Upper lobe of left lung (tissue), 6 donors: ENCODE results near the gene SLC36A4. TPM values are rescaled to one million over a fixed set of nuclear protein-coding genes. Genes with fewer than 3 reads are reported as not detected.
"Not testable (repeated sequence)": the region's sequence is repeated elsewhere in the genome, so short reads cannot be mapped to it uniquely, and the experiment has no call there.

ENCODE experiments used
- ATAC-seq, 2 donors: fragments of 200-7000 bp; cut with Tn5 transposase; one replicate each; pipeline ENCODE4 v1.9.1; 2022; ENCODE audit warnings: mild to moderate bottlenecking in 2 of 2, moderate library complexity in 2 of 2; ENCODE audit not compliant: low FRiP score in 2 of 2
- DNase-seq, 2 donors: peaks; one replicate each; pipeline ENCODE4 v3.0.0-alpha.2; 2019 to 2020
- H3K27ac ChIP-seq, 4 donors: fragments of 200-600 bp; sonication (generic); one replicate each; pipeline ENCODE4 v1.5.1; 2016 to 2019
- H3K27me3 ChIP-seq, 4 donors: fragments of 200-600 bp; sonication (generic); one replicate each; pipeline ENCODE4 v1.5.1; 2017 to 2019
- H3K36me3 ChIP-seq, 4 donors: fragments of 200-600 bp; sonication (generic); one replicate each; pipeline ENCODE4 v1.5.1; 2016 to 2019
- H3K4me1 ChIP-seq, 4 donors: fragments of 200-600 bp; sonication (generic); one replicate each; pipeline ENCODE4 v1.5.1; 2018 to 2019
- H3K4me3 ChIP-seq, 4 donors: fragments of 200-600 bp; sonication (generic); one replicate each; pipeline ENCODE4 v1.5.1; 2017 to 2019; ENCODE audit warnings: mild to moderate bottlenecking in 2 of 4, moderate library complexity in 1 of 4
- H3K9me3 ChIP-seq, 4 donors: fragments of 200-600 bp; sonication (generic); one replicate each; pipeline ENCODE4 v1.5.1; 2018 to 2019
- CTCF ChIP-seq, 6 experiments: fragments of 450-650 bp in 4 of 6; fragments of 200-600 bp in 2 of 6; sonication (generic) in 2 of 6; IDR thresholded peaks; one replicate each; pipeline ENCODE4 v1.5.1; 2016 to 2019; ENCODE audit warnings: antibody characterized with exemption in 6 of 6
- EP300 ChIP-seq, 4 donors: sonication (generic); formaldehyde crosslinking; IDR thresholded peaks; one replicate each; pipeline ENCODE4 v1.5.1; 2017; ENCODE audit warnings: antibody characterized with exemption in 4 of 4, control low read depth in 2 of 4
- POLR2A ChIP-seq, 4 donors: fragments of 450-650 bp; IDR thresholded peaks; one replicate each; pipeline ENCODE4 v1.5.1; 2016 to 2017; ENCODE audit warnings: antibody characterized with exemption in 4 of 4, mild to moderate bottlenecking in 2 of 4
- POLR2AphosphoS5 ChIP-seq, 2 donors: sonication (generic); formaldehyde crosslinking; IDR thresholded peaks; one replicate each; pipeline ENCODE4 v1.5.1; 2017; ENCODE audit warnings: antibody characterized with exemption in 2 of 2
- WGBS, 2 donors: methylation state at CpG; one replicate each; pipeline ENCODE4 v1.1.5; 2017 to 2018; 5-methylcytosine and 5-hydroxymethylcytosine counted together
- total RNA-seq, 6 donors: library from RNA; depleted of rRNA in 4 of 6; stranded (reverse); fragments of >200 nt in 4 of 6; gene quantifications; one replicate each; pipeline versions ENCODE4 v1.1.0 to v1.2.1, GENCODE V29; 2016 to 2021
- donor health status: DM: no; HTN: no; CAD: no; lungs with moderate emphysema.
- donor health status: DM: no; HTN: yes; CAD: no; lungs with severe emphysema.

Gene SLC36A4
- total RNA-seq, 6 donors from 2014 or later, result 11.4 to 37.9 (median 16.7) TPM

DNA sequence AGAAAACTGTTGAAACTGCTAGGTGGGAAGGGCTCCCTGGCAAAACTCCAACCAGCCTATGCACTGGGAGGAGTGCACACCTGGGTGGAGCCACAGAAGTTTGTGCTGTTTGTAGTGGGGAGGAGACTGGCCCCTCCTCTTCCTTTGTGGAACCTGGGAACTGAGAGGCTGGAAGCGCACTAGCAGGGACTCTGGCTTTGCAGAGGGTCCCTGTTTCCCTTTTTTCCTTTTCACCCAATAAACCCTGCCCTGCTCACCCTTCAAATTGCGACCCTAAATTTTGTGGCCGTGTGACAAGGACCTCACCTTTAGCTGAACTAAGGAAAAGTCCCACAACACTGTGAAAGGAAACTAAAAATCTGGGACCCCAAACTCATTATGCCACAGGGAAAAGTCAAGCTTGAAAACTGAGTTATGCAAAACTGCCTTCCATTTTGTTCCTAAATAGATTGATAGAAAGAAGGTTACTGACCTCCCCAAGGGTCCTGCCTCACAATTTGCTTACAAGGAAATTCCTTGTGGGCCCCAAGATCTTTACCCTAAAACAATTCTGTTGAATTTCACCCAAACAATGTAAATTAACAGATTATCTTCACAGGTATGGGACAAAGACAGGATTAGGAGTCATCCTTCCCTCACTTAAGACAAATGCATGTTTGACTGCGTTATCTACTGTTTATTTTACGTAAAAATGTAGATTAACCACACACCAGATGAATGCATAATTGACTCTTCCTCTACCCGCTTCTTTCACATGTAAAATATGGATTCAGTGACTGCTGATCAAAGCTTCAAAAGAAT lies 81.0 kb downstream of the SLC36A4 start:
- H3K27ac ChIP-seq, result no peak overlapping the region
- ATAC-seq, result no peak
- H3K36me3 ChIP-seq, result no peaks in the 10 kb centered on the region
- H3K27me3 ChIP-seq, result no peaks in the 10 kb centered on the region
- TF ChIP-seq CTCF (IDR thresholded peaks at IDR 0.05), result no peak
- no peak for TF ChIP-seq POLR2AphosphoS5 (IDR thresholded peaks at IDR 0.05)
- no peak for TF ChIP-seq EP300 (IDR thresholded peaks at IDR 0.05)
- TF ChIP-seq POLR2A (IDR thresholded peaks at IDR 0.05), result no peak
- no peaks in the 10 kb centered on the region for H3K9me3 ChIP-seq
- no peak for DNase-seq
- H3K4me3 ChIP-seq, result no peak overlapping the region
- 55 to 58% methylated on average over 6 of the region's 6 CpGs for WGBS, 2 donors
- H3K4me1 ChIP-seq, result no peaks in the 10 kb centered on the region

- no peaks in the 10 kb centered on the region for H3K27me3 ChIP-seq
- no peak overlapping the region for H3K4me3 ChIP-seq
- no peaks in the 10 kb centered on the region for H3K36me3 ChIP-seq
- 82 to 83% methylated on average over 4 of the region's 4 CpGs for WGBS, 2 donors
- no peaks in the 10 kb centered on the region for H3K9me3 ChIP-seq
- ATAC-seq, result no peak
- TF ChIP-seq POLR2AphosphoS5 (IDR thresholded peaks at IDR 0.05) (no peak), EP300 (IDR thresholded peaks at IDR 0.05) (no peak), POLR2A (IDR thresholded peaks at IDR 0.05) (no peak), CTCF (IDR thresholded peaks at IDR 0.05) (no peak)
- DNase-seq, result no peak
- H3K27ac ChIP-seq, result no peak overlapping the region
- H3K4me1 ChIP-seq, result no peaks in the 10 kb centered on the region
Measured at GRCh38 chr11:93114304-93114703, 83.5 kb downstream of the SLC36A4 start.

DNA sequence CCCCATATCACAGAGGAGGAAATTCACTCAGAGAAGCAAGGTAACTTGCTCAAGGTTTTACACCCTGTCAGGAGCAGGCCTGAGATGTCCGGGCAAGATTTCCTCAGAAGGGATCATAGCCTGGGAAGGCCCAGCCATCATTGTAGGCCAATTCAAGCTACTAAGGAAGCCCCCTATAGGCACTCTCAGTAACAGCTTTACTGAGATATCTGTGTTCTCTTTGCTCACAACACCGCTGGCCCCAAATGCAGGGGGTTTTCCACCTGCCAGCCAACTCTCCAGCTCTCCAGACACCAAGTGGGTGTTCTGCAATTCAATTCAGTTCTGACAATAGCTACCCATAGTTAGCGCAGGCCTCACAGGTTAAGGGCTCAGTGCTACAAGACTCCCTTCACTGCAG lies 84.0 kb downstream of the SLC36A4 start:
- no peaks in the 10 kb centered on the region for H3K36me3 ChIP-seq
- no peak overlapping the region for H3K27ac ChIP-seq
- no peaks in the 10 kb centered on the region for H3K4me1 ChIP-seq
- 74 to 84% methylated on average over 2 to 3 of the region's 3 CpGs for WGBS, 2 donors
- H3K9me3 ChIP-seq, result no peaks in the 10 kb centered on the region
- no peak for DNase-seq
- TF ChIP-seq EP300 (IDR thresholded peaks at IDR 0.05), result no peak
- TF ChIP-seq CTCF (IDR thresholded peaks at IDR 0.05), result no peak
- TF ChIP-seq POLR2AphosphoS5 (IDR thresholded peaks at IDR 0.05), result no peak
- TF ChIP-seq POLR2A (IDR thresholded peaks at IDR 0.05), result no peak
- no peak overlapping the region for H3K4me3 ChIP-seq
- no peaks in the 10 kb centered on the region for H3K27me3 ChIP-seq
- ATAC-seq, result no peak

DNA sequence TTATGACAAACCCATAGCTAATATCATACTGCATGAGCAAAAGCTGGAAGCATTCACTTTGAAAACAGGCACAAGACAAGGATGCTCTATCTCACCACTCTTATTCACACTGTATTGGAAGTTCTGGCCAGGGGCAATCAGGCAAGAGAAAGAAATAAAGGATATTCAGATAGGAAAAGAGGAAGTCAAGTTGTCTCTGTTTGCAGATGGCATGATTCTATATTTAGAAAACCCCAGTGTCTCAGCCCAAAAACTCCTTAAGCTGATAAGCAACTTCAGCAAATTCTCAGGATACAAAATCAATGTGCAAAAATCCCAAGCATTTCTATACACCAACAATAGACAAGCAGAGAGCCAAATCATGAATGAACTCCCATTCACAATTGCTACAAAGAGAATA lies 86.6 kb downstream of the SLC36A4 start:
- ATAC-seq, H3K27ac ChIP-seq, H3K4me3 ChIP-seq, H3K36me3 ChIP-seq, DNase-seq, H3K9me3 ChIP-seq, H3K4me1 ChIP-seq, H3K27me3 ChIP-seq: not testable (repeated sequence)

DNA sequence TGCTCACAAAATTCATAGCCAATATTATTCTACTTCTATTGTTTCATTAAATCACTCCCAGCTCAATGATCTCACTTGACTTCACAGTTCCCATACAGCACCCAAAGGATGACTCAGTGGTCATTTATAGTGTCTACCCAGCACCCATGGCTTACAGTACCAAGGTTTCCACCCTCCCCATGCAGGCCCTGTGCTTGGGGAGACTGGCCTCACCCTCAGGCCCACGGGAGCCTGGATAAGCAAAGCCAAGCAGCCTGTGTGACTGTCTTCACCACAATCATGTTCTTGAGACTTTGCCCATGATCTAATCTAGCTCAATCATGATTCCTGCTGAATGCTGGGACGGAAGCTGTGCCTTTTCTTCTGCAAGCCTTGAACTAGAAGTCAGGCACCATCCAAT lies 97.6 kb downstream of the SLC36A4 start:
- TF ChIP-seq POLR2AphosphoS5 (IDR thresholded peaks at IDR 0.05) (no peak), CTCF (IDR thresholded peaks at IDR 0.05) (no peak), EP300 (IDR thresholded peaks at IDR 0.05) (no peak), POLR2A (IDR thresholded peaks at IDR 0.05) (no peak)
- no peak overlapping the region for H3K27ac ChIP-seq
- DNase-seq, result peak in 1 of 2 donors; percentile 5
- WGBS, 2 donors, result 67 to 85% methylated on average over 2 of the region's 2 CpGs
- H3K36me3 ChIP-seq, result no peaks in the 10 kb centered on the region
- no peaks in the 10 kb centered on the region for H3K4me1 ChIP-seq
- no peak for ATAC-seq
- no peaks in the 10 kb centered on the region for H3K27me3 ChIP-seq
- peaks cover 0 to 8% (median 0%) of the 10 kb centered on the region in 4 donors for H3K9me3 ChIP-seq
- no peak overlapping the region for H3K4me3 ChIP-seq
